ENCODE results near the gene LAMB3. TPM values are rescaled to one million over a fixed set of nuclear protein-coding genes. Genes with fewer than 3 reads are reported as not detected.

Gene LAMB3
- polyA plus RNA-seq, 1 of the 3 experiments (the other 2 are of a cell fraction): 18.0 TPM

DNA sequence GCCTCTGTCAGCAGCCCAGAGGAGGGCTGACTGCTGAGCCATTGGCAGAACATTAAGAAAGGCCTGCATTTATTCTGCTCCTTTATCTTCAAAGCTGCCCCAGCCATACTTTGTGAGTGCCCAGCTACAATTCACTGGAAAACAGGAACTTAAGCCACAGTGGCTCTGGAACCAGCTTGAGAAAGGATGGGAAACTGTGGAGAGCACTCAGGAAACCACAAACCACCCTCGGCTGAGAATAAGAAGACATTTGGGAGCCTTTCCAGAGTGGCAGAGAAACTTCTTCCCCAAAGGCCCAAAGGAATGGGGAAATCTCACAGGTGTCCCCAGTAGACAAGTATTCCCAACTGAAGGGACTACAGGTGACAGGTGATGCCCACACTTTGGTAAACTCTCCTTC lies 1.8 kb downstream of the LAMB3 start:
- no peaks in the 10 kb centered on the region for H3K9me2 ChIP-seq
- peak overlapping the region; percentile 26; the same call in 1 of the 2 replicates for H3K9ac ChIP-seq
- no peaks in the 10 kb centered on the region for H4K20me1 ChIP-seq (ENCODE audit: insufficient read depth)
- H3K4me1 ChIP-seq (ENCODE audit: control insufficient read depth in 1 of 2, insufficient read depth in 2 of 2, low read depth in 1 of 2, low read length in 1 of 2): peaks cover 49 to 66% of the 10 kb centered on the region in 2 experiments
- no peaks in the 10 kb centered on the region for H3K9me3 ChIP-seq
- WGBS (ENCODE audit: low lambda C conversion rate): 67% methylated on average over 1 of the region's 1 CpG
- ChIA-PET POLR2A (no interaction called here), CTCF (interaction anchor here (1.0 to 2.2 kb wide), 5 partner anchors 22 to 84 kb away, joined by 3 to 8 read pairs (median 6); no protein-coding TSS in a partner anchor)
- H3K27me3 ChIP-seq (ENCODE audit: insufficient read depth): no peaks in the 10 kb centered on the region
- no peak overlapping the region for H2AFZ ChIP-seq (ENCODE audit: low read depth)
- no peak for TF ChIP-seq FOXM1 (IDR thresholded peaks at IDR 0.05; ENCODE audit: low read depth)
- no peak for TF ChIP-seq MXI1 (IDR thresholded peaks at IDR 0.05; ENCODE audit: low read depth, low read length)
- TF ChIP-seq GATA2 (CRISPR knock-in tag; IDR thresholded peaks at IDR 0.05): no peak
- TF ChIP-seq, protein P1, sequence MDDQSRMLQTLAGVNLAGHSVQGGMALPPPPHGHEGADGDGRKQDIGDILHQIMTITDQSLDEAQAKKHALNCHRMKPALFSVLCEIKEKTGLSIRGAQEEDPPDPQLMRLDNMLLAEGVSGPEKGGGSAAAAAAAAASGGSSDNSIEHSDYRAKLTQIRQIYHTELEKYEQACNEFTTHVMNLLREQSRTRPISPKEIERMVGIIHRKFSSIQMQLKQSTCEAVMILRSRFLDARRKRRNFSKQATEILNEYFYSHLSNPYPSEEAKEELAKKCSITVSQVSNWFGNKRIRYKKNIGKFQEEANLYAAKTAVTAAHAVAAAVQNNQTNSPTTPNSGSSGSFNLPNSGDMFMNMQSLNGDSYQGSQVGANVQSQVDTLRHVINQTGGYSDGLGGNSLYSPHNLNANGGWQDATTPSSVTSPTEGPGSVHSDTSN (IDR thresholded peaks at IDR 0.05): no peak
- no peak for TF ChIP-seq POLR2AphosphoS5 (IDR thresholded peaks at IDR 0.05; ENCODE audit: low read depth, low read length)
- TF ChIP-seq FOSL2 (IDR thresholded peaks at IDR 0.05; ENCODE audit: borderline replicate concordance, low read depth): no peak
- no peak for TF ChIP-seq JUND (IDR thresholded peaks at IDR 0.05)
- TF ChIP-seq NRF1 (IDR thresholded peaks at IDR 0.05; ENCODE audit: low read depth, low read length): no peak
- TF ChIP-seq, protein P2, sequence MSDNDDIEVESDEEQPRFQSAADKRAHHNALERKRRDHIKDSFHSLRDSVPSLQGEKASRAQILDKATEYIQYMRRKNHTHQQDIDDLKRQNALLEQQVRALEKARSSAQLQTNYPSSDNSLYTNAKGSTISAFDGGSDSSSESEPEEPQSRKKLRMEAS (IDR thresholded peaks at IDR 0.05; ENCODE audit: low read depth): no peak
- TF ChIP-seq, protein P3, sequence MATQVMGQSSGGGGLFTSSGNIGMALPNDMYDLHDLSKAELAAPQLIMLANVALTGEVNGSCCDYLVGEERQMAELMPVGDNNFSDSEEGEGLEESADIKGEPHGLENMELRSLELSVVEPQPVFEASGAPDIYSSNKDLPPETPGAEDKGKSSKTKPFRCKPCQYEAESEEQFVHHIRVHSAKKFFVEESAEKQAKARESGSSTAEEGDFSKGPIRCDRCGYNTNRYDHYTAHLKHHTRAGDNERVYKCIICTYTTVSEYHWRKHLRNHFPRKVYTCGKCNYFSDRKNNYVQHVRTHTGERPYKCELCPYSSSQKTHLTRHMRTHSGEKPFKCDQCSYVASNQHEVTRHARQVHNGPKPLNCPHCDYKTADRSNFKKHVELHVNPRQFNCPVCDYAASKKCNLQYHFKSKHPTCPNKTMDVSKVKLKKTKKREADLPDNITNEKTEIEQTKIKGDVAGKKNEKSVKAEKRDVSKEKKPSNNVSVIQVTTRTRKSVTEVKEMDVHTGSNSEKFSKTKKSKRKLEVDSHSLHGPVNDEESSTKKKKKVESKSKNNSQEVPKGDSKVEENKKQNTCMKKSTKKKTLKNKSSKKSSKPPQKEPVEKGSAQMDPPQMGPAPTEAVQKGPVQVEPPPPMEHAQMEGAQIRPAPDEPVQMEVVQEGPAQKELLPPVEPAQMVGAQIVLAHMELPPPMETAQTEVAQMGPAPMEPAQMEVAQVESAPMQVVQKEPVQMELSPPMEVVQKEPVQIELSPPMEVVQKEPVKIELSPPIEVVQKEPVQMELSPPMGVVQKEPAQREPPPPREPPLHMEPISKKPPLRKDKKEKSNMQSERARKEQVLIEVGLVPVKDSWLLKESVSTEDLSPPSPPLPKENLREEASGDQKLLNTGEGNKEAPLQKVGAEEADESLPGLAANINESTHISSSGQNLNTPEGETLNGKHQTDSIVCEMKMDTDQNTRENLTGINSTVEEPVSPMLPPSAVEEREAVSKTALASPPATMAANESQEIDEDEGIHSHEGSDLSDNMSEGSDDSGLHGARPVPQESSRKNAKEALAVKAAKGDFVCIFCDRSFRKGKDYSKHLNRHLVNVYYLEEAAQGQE (IDR thresholded peaks at IDR 0.05; ENCODE audit: low read depth, low read length): no peak
- TF ChIP-seq YY1 (IDR thresholded peaks at IDR 0.05; ENCODE audit: low read depth): no peak
- no peak for TF ChIP-seq MEF2A (IDR thresholded peaks at IDR 0.05; ENCODE audit: borderline replicate concordance, low read depth)
- TF ChIP-seq SIN3A (IDR thresholded peaks at IDR 0.05; ENCODE audit: borderline replicate concordance, low read depth, low read length): no peak
- TF ChIP-seq GABPA (IDR thresholded peaks at IDR 0.05; ENCODE audit: low read depth): no peak
- TF ChIP-seq, protein P4, sequence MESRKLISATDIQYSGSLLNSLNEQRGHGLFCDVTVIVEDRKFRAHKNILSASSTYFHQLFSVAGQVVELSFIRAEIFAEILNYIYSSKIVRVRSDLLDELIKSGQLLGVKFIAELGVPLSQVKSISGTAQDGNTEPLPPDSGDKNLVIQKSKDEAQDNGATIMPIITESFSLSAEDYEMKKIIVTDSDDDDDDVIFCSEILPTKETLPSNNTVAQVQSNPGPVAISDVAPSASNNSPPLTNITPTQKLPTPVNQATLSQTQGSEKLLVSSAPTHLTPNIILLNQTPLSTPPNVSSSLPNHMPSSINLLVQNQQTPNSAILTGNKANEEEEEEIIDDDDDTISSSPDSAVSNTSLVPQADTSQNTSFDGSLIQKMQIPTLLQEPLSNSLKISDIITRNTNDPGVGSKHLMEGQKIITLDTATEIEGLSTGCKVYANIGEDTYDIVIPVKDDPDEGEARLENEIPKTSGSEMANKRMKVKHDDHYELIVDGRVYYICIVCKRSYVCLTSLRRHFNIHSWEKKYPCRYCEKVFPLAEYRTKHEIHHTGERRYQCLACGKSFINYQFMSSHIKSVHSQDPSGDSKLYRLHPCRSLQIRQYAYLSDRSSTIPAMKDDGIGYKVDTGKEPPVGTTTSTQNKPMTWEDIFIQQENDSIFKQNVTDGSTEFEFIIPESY (IDR thresholded peaks at IDR 0.05; ENCODE audit: borderline replicate concordance, low read depth): no peak
- no peak for TF ChIP-seq RCOR1 (IDR thresholded peaks at IDR 0.05; ENCODE audit: low read length)
- H3K79me2 ChIP-seq (ENCODE audit: insufficient read depth): no peaks in the 10 kb centered on the region; the same call in 1 of the 2 replicates
- H3K36me3 ChIP-seq (replicated peaks in 1 of 2; ENCODE audit: control insufficient read depth in 1 of 2, insufficient read depth in 2 of 2, low read length in 1 of 2): no peaks in the 10 kb centered on the region
- no peak for DNase-seq
- no peak overlapping the region for H3K4me3 ChIP-seq (ENCODE audit: low read depth in 2 of 2, low read length in 1 of 2)
- H3F3A ChIP-seq (replicated peaks; ENCODE audit: insufficient read depth): peaks cover 33% of the 10 kb centered on the region
- peak overlapping the region; percentile 72 for H3K4me2 ChIP-seq
- peak overlapping the region; percentile 94 to 97 for H3K27ac ChIP-seq (ENCODE audit: low read depth in 2 of 2, low read length in 1 of 2)
